ENCODE data around the gene TEKT5.

- no peak for TF ChIP-seq POLR2AphosphoS5 (IDR thresholded peaks at IDR 0.05)
- TF ChIP-seq CTCF (IDR thresholded peaks at IDR 0.05): no peak
- TF ChIP-seq POLR2A (IDR thresholded peaks at IDR 0.05; ENCODE audit: low read depth): no peak
- TF ChIP-seq EP300 (IDR thresholded peaks at IDR 0.05): no peak
These were observed 59.2 kb downstream of the TEKT5 start for GRCh38 chr16:10635365-10636021.

All from esophagus muscularis mucosa (tissue), 4 donors.